CD4-positive, alpha-beta T cell treated with Interleukin-1 beta for 1 hour (primary cell): Measurements from ENCODE around the gene MEF2C.

ENCODE experiments used
- DNase-seq, 2 donors: peaks; one replicate each; pipeline ENCODE4 v3.0.0-alpha.2; 2020 to 2022

The MEF2C gene

GRCh38 chr5:88671505-88672499 lies 211.2 kb downstream of the MEF2C start:
- DNase-seq, result no peak

GRCh38 chr5:88671106-88671504 lies 211.9 kb downstream of the MEF2C start:
- no peak for DNase-seq

GRCh38 chr5:88670461-88670860 lies 212.5 kb downstream of the MEF2C start:
- no peak for DNase-seq

- no peak for DNase-seq
Measured at GRCh38 chr5:88669371-88670050, 213.5 kb downstream of the MEF2C start.

GRCh38 chr5:88667496-88668201 lies 215.3 kb downstream of the MEF2C start:
- DNase-seq, result no peak
